HG03432 (cell line): ENCODE data around the gene GALNT2.

Experiments
- ATAC-seq: cut with Tn5 transposase; IDR thresholded peaks from one replicate; pipeline ENCODE4 v1.9.1; 2021; ENCODE audit warnings: mild to moderate bottlenecking, moderate library complexity; ENCODE audit not compliant: unreplicated experiment

Gene GALNT2

DNA sequence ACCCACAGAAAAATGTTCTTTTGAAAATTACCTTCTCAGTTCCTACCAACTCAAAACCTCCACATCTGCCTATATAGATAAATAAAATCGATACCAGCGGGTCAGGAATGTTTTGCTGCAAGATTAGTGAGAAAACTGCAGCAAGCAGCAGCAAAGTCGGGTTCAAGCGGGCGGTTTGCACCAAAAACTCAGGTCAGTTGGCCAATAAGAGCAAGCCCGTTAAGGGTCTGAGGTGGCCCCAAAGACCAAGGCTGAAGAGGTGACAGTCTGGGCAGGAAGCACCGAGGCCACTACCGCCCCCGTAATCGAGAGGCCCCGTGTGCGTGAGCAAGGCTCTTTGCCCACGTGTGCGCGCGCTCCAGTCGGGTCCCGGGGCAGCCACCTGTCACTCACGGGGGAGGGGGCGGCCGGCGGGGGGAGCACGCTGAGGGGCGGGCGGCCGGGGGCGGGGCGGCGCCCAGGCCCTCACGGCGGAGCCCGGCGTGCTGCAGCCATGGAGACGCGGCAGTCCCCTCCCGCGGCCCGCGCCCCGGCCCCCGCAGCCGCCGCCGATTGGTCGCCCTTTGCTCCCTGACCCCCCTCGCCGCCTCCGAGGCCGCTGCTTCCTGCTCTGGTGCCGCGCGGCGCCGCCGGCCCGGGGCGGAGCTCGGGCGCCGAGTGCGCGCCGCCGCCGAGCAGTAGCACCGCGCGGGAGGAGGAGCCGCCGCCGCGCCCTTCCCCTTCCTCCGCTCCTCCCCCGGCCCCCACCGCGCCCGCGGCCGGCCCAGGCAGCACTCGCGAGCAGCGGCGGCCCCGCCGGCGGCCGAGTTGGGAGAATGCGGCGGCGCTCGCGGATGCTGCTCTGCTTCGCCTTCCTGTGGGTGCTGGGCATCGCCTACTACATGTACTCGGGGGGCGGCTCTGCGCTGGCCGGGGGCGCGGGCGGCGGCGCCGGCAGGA, at the start of gene GALNT2:
Gene GALNT2 (plus strand): TSS at position 773 of the 939 bp plus-strand sequence. CDS start 43 bp downstream, at position 816.
- ATAC-seq = peak; percentile 88

DNA sequence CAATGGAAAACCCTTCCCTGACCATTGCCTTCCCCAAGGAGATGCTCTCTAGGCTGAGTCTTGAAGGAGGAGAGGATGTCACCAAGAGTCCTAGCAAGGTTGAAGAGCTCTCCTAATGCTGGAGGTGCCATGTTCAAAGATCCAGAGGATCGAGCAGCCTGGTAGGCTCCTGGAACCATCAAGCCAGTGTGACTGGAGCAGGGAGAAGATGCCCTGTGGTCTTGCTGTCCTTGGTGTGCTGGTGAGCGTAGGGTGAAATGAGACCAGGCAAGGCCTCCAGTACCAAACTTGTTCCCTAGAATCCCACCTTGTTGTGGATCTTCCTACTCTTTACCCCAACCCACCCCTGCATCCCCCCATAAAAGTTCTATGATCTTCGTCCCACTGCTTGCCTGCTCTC, 46.6 kb upstream of the GALNT2 start:
- no peak for ATAC-seq

DNA sequence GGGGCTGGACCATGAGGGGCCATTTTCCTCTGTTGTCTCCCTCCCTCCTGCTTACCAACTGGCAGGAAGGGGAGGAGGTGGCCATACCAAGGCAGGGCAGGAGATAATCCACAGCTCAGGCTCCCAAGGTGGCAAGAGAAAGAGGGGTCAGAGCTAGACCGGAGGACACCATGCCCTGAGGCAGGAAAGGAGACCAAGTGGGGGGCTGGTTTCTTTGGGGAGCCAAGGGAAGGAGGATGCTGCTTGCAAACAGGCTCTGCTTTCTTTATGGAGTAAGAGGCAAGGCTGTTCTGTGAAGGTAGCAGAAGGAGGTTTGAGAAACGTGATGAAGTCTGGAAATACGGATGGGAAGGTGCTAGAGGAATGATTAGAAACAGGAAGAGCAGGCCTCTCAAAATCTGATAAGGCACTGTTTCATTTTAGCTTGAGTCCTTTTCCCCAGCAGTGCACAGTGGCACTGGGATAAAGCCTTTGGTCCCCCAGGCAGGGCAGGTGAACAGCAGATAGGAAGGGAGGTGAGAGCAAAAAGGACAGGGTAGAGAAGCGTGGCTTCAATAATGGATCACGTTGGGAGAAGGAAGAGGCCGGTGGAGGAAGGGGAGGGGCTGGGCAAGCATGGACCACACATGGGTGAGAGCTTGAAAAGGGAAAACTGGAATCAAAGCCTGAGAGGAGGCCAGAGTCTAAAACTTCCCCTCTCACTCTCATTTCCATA, 44.2 kb upstream of the GALNT2 start:
- no peak for ATAC-seq

DNA sequence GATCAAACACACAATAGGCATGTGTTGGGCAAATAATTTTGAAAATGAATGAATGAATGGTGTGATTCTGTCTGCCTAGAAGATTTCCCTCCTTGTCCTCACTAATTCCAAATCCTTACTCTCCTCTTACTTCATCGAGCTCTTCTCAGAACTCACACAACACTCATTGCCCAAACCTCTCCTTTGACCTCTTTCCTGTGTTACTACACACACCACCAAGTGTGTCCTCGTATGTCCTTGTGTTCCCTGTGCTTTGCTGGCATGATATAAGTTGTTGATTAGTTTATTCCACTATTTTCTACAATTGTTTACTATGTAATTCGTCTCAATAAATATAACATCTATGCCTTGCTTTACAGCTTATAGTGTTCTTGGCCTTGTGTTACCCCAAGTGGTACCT, 41.4 kb upstream of the GALNT2 start:
- no peak for ATAC-seq

DNA sequence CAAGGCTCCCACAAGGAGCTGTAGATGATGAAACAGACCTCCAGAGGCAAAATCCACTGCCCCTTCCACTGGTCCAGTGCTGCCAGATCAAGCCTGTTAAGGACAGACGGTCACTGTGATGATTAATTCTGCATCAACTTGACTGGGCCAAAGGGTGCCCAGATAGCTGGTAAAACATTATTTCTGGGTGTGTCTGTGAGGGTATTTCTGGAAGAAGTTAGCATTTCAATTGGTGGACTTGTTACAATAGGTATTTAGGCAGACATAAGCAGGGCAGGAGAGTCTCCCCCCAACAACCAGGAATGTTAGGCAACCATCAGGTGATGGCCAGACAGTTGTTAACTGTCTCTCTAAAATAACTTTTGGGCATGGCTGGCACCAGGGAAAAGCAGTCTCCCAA, 40.9 kb upstream of the GALNT2 start:
- no peak for ATAC-seq

DNA sequence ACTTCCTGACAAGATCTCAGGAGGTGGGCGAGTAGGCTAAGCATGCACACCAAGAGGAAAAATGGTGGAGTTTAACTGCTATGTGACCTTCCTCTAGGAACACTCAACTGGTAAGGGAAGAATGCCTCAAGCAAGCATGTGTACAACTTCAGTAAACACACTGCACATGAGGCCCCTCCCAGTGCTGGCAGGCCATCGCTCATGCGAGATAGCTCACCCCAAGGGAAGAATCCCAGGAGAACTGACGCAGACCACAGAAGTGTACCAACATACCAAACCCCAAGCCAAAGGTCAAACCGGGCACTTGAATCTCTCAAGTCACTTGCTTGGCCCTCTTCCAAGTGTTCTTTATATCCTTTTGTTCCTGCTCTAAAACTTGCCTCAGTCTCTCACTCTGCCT, 40.5 kb upstream of the GALNT2 start:
- no peak for ATAC-seq

DNA sequence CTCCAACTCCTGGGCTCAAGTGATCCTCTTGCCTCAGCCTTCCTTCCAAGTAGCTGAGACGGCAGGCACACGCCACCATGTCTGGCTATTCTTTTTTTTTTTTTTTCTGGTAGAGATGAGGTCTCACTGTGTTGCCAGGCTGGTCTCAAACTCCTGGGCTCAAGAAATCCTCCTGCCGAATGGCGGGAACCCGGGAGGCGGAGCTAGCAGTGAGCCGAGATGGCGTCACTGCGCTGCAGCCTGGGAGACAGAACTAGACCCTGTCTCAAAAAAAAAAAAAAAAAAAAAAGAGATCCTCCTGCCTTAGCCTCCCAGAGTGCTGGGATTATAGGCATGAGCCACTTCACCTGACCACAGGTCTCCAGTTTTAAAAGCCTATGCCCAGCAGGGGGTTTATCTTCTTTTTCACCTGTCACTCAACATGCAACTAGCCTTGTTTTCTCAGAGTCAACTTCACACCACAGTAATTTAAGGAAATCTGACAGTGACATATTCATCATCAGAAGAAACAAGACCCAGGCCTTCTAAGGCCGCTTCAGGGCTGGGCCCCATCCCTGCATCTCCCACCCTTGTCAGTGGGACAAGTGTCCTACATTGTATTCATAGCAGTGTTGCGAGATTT, 38.3 kb upstream of the GALNT2 start:
- no peak for ATAC-seq

DNA sequence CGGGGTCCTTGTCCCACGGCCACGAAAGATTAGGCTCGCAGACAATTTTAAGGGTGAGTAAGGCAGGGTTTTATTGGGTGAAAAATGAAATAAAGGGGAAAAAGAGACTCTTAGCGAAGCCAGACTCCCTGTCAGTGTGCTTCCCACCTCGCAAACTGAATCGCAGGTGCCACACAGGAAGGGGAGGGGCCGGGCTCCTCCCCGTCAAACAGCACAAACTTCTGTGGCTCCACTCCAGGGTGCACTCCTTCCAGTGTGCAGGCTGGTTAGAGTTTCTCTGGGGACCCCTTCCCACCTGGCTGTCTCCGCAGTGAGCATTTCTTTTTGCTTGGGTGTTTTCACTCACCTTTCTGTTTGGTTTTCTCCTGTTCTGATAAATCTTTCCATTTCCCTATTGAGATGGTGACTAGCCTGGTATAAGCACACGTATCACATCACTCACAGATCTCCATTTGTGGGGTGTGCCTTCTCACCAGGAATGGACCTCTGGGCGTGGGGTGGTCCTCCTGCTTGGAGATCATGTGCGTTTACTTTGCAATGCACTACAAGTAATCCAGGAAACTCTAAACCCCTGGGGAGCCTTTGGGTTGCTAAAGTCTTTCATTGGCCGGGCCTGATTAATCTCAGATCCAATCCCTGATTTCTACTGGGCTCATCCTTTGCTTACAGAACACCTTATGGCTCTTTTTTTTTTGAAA, 37.6 kb upstream of the GALNT2 start:
- ATAC-seq = no peak

DNA sequence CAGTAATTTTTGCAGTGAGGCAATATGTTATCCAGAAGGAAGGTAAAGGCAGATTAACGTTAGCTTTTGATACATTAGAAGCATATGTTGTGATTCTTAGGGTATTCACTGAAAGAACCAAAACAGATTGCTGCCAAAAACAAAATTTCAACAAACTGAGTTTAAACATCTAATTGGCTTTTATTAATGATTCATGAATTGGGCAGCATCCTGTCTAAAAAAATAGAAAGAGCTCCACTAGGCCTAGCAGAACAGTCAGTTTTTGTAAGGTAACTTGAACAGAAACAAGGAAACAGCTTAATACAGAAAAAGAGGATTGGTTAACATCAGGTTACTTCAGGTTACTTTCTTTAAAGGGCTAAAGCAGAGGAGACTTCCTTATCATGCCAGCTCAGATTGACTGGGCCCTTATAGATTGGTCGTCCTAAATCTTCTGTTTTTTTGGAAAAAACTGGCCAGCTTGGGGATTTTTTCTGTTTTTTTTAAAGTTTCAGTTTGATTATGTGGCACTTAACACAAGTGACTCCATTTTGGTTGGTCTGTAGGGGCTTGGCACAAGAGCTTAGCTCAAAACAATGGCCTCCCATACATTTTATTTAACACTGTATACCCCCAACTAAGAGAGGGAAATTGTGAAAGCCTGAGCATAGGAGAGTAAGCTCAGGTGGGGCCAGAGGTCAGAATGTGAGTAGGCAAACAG, 36.8 kb upstream of the GALNT2 start:
- ATAC-seq = no peak

DNA sequence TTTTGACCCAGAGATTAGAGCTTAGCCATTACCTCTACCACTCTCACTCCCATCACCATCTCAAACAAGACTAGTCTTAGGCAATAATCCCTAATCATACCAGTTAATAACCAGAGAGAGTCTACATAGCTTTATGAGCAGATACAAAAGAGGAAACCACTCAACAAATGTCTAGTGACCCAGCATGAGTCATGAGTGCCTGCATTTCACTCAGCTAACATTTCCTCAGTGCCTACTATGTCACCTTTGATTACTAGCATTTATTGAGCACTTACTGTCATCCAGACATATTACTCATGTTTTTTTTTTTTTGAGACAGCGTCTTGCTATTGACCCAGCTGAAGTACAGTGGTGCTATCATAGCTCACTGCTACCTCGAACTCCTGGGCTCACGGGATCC, 35.9 kb upstream of the GALNT2 start:
- ATAC-seq = no peak

DNA sequence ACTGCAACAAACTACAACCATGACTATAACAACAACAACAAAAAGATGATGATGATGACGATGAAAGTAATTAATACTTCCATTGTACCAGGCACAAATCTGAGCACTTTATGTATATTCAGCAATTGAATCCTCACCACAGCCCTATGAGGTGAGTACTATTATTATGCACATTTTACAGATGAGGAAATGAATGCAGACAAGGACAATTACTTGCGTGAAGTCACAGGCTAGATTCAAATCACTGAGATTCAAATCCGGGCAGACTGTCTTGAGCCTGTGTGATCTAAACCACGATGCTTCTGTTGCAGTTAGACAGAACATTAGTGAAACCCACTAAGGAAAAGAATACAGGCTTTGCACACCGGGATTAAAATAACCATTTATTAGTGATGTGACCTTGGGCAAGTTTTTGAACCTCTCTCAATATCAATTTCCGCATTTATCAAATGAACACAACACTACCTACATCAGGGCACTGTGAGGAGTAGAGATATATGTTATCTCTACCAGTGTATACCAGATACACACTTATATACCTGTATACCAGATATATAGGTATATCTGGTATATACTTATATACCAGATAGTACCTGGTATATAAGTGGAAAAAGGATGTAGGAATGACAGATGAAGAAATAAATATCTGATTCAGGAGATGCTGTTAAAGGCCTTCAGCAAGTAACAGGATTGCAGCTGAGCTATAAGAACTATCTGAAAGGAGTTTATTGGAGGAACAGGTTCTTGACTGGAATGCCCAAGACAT, 34.3 kb upstream of the GALNT2 start:
- no peak for ATAC-seq

DNA sequence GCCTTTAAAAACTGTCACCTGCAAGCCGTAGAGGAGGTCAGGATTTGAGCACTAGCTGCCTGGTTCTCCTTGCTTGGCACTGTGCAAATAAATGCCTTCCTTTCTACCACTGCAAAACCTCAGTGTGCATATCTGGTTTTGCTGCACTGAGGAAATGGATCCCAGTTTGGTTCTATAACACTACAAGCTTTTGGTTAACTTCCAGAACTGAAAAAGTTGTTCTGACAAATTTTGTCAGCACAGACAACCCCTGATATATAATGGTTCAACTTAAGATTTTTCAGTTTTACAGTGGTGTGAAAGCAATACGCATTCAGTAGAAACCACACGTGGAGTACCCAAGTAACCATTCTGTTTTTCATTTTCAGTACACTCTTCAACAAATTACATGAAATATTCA, 29.8 kb upstream of the GALNT2 start:
- no peak for ATAC-seq

DNA sequence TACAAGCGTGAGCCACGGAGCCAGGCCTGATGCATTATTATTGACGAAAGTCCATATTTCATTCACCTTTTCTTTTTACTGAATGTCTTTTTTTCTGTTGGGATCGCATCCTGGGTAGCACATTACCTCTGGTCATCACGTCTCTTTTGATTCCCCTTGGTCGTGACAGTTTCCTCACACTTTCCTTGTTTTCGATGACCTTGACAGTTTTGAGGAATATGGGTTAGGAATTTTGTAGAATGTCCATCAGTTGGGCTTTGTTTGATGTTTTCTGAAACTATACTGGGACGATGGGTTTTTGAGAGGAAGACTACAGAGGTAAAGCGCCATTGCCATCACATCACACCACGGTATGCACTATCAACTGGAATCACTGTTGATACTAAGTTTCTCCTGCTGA, 26.6 kb upstream of the GALNT2 start:
- no peak for ATAC-seq

DNA sequence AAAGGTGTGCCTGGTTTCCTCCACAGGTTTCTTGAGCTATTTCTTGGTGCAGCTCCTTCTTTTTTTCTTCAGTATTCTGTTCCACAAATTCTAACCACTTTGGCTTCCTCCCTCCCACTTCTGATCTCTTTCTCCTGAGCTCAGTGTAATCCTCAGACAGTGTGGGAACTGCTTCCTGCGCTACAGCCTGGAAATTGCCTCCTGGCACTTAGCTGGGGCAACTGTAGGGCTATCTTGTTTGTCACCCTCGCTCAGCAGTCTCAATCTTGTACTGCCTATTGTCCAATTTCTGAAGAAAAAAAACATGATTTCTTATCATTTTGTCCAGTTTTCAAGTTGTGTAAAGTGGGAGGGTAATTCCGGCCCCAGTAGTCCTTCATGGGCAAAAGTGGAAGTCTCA, 24.0 kb upstream of the GALNT2 start:
- no peak for ATAC-seq

DNA sequence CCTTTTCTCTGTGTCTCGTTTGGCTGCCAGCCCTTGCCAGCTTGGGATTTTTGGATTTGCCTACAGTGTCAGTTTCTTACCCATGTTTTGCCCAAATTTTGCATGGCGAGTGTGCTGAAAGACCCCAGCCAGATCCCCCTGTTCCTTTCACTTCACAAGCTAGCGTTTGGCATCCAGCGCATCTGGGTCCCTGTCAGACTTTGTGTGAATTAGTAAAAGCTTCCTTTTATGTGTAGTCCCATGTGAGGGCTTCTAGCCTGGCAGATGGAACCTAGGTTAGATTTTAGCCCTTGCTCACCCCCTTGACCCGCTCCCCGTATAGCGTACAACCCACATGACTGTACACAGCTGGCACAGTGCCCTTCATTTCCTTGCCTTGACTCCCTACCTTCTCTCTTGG, 22.3 kb upstream of the GALNT2 start:
- no peak for ATAC-seq

DNA sequence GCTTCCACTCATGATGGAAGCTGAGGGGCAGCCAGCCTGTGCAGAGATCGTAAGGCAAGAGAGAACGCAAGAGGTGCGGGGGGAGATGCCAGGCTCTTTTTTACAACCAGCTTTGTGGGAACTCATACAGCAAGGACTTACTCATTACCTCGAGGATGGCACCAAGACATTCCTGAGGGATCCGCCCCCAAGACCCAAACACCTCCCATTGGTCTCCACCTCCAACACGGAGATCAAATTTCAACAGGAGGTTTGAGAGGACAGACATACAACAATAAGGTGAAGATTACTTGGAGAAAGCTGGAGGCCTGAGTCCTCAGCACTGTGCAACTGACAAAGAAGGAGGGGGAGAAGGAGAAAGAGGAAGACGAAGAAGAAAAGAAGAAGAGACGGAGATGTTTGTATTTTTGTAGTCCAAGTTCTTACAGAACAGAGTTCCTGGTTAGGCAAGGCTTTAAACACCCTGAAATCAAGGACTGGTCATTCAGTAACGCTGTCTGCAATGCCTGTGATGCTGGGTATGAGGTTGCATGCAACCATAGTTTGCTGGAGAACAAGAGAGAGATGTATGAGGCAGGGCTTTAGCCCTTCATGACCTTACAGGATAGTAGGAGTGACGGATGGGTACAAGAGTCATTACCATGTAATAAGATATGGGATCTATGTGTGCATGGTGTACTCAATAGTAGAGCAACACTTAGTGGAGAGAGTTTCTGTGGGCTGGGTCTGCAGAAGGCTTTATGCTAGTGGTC, 19.7 kb upstream of the GALNT2 start:
- no peak for ATAC-seq

DNA sequence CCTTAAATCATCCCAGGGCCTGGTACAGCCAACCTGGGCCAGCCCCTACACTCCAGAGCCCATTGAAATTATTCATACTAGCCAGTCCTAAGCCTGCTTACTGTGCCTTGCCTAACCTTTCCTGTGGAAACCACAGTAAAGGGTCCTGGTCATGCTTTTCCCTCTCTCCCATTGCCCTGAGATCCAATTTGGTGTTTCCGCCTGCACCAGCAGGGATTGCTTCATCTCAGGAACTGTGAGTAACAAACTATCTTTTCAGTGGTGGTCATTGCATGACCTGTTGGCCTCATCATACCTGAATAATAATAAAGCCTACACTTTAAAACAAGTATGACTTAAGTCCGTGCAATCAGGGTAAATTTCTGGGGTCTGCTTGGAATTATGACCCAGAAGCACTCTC, 18.7 kb upstream of the GALNT2 start:
- ATAC-seq = no peak

DNA sequence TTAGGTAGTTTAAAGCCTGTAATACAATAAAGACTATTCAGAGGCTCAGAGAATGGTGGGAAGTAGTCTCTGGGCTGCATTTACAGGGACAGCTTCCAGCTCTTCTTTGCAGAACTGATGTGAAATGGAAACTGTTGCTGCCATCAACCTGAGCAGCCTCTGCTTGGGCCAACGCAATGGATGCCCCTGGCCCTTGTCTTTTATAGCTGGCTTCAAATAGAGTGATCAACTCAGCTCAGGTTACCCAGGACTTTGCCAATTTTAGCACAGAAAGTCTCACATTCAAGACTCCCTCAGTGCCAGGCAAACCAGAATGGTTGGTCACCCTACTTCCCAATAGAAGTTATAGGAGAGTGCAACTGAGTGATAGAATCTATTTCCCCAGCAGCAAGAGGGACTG, 18.1 kb upstream of the GALNT2 start:
- no peak for ATAC-seq

DNA sequence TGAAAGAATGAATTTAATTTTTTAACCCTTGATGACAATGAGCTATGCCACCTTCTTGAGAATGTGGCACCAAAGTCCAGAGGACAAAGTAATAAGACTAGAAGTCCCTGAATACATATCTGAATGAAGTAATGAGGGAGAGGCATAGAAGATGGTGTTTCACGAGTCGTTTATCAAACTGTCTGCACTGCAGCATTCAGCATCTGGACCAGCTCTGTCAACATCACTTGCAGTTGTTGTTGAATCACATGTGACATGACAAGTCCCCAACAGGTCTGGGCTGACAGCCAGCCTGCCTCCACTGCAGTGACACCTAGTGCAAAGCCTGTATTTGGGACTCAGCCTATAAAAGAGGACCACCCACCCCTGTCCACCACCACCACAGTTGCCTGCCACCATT, 17.3 kb upstream of the GALNT2 start:
- no peak for ATAC-seq
